ENCODE measurements around the gene SLC39A13.
A peak's percentile ranks its signal among the peaks of the same experiment; 100 is the strongest.

Gene SLC39A13

DNA sequence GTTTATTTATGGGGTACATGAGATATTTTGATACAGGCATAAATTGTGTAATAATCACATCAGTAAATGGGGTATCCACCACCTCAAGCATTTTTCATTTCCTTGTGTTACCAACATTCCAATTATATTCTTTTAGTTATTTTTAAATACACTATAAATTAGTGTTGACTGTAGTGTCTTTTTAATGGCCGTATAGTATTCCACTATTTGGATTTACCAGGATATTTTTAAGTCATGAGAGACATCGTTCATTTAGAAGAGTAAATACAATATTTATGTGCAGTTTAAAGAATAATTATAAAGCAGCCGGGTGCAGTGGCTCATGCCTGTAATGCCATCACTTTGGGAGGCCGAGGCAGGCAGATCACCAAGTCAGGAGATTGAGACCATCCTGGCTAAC lies 23.9 kb upstream of the SLC39A13 start:
- no peak for DNase-seq (ENCODE audit: low spot score)

DNA sequence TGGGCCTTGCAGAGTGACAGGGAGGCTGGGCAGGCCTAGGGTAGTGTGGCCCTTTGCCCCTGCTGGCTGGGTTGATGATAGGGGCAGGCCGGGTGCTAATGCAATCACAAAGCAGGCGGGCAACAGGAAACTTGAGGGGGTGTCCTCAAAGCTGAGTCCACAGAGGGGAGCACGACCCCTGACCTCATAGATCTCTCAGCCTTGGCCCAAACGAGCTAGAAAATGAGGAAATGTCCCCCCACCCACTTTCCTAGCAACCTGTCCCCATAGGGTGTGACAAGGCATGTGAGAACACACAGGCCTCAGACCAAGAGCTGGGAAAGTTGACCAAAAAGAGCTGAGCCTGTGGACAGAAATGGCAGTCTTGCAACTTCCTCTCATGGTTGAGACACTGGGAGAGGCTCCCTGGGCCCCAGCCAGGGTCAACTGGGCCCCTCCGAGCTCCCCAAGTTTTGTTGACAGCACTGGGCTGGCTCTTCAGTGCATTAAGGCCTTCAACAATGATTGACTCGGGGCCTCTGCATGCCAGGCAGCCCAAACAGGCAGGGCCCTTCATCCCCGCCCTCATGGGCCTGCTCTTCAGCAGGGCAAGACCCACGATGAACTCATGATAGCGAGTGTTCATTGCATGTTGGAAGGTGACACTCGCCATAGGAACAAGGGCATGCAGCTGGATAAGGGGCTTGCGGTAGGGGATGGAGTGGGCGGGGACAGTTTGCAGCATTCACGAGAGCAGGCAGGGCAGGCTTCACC lies 20.3 kb upstream of the SLC39A13 start:
- DNase-seq (ENCODE audit: low spot score), result peak; percentile 4

DNA sequence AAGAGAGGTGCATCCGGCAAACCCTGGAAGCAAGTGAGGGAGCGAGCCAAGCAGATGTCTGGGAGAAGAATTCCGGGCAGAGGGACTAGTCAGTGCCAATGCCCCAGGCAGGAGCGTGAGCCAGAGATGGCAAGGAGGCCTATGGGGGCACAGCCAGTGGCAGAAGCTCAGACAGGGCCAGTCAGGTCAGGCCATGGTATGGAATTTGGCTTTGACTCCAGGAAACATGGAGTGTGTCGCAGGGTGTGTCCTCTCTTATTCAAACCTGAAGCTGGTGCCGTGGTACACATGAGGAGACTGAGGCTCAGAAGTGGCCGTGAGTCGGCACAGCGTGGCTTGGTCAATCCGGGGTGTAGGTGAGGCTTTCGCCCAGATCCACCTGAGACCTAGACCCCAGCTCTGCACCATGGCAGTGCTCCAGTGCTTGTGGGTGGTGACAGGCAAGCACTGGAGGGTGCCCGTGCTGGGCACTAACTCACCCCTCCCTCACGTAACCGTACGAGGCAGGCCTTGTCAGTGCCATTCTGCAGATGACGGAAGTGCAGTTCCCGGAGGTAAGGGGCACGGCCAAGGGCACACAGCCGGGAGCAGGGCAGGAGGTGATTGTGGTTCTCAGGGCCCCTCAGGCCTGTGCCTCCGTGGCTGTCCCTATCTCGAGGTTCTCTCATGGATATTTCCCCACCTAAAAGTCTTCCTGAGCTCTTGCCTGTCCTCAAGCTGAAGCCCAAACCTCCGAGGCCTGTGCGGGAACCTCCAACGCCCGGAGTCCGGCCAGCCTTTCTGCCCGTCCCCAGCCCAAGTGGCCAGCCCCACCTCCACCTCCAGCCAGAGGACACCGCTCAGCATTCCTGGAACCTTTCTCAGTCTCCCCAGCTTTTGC lies 19.5 kb upstream of the SLC39A13 start:
- DNase-seq (ENCODE audit: low spot score), result peak; percentile 5

DNA sequence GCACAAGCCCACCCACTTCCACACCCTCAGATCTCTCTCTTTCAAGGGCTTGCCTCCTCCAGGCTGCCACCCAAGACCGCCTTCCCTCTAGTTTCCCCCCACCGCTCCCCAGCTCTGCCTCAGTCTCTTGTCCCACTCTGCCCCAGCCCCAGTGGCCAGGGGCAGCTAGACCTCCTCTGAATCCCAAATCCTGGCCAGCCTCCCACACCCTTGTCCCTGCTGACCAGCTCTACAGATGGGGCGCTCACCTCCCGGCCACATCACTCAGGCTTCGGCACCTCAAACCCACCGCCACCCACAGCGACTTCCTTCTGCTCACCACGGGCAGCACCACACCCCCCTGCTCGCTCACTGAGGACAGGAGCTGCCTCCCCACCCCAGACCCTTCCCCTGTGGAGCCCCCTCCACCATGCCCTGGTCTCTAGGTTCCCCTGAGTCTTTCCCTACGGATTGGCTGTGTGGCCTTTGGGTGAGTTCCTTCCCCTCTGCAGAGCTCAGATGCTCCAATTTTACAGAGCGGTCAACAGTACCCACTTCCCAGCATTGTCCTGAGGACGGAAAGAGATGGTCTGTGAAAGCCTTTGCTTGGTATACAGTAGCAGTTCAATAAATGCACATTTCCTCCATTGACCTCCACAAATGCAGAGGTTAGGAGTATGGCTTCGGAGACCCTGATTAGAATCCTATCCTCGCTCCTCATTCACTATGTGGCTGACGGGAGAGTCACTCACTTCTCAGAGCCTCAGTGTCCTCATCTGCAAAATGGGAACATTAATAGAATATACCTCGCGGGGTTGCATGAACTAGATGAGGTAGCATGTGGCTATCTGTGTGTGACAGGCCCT lies 18.6 kb upstream of the SLC39A13 start:
- peak; percentile 6 for DNase-seq (ENCODE audit: low spot score)

DNA sequence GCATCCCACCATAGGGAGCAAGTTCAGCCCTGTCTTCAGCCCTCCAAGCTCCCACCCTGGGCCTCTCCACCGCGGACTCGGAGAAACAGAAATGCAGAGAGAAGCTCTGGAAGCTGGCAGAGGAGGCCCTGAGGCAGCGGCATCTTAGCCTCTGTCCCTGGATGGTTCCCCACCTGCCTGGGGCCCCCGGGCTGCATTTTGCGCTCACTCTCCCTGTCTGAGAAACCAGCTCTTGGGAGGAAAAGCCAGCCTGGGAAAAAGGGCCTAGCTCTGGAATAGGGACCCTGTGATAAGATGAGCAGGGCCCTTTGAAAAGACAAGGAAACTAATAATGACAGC lies 18.0 kb upstream of the SLC39A13 start:
- DNase-seq (ENCODE audit: low spot score), result peak; percentile 2

DNA sequence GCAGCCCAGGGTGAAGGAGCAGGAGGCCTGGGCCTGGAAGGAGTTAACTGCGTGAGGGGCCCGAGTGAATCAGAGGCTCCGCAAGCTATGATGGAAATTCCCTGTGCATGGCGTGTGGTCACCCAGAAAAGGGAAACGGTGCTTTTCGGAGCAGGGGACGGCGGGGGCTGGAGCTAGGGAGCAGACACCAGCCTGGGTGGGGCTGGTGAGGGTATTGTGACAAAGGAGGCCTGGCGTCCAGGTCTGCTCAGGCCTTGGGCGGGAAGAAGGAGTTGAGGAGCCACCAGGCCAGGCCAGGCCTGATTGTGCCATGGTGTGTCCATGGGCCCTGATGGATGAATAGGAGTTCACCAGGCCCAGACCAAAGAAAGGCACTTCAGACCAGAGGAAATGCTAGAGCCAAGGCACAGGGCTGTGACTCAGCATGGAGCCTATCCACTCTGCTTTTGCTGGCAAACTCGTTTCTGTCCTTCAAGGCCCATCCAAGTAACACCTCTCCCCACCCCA lies 17.3 kb upstream of the SLC39A13 start:
- DNase-seq (ENCODE audit: low spot score), result no peak

DNA sequence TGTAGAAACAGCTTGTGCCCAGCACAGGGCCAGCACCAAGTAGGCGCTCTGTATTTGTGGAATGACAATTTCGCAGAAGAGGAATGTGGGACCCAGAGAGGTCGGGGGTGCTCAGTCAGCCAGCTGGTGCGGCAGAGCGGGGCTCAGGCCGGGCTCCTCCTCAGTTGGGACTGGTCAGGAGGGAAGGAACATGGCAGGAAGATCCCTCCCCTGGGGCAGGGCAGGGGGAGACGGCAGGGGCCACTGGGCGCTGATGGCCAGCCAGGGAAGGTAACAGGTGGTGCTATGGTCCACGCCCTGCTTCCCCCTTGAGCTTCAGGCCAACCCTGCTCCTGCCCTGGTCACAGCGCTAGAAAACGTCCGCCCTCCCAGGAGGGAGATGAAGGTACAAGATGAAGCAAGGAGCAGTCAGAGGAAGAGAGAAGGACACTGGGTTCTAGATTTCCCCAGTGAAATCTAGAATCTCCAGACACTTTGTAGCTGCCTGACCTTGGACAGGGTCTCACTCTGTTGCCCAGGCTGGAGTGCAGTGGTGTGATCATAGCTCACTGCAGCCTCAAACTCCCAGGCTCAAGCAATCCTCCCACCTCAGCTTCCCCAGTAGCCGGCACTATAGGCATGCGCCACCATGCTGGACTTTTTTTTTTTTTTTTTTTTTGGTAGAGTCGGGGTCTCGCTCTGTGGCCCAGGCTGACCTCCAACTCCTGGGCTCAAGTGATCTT lies 16.5 kb upstream of the SLC39A13 start:
- no peak for DNase-seq (ENCODE audit: low spot score)

DNA sequence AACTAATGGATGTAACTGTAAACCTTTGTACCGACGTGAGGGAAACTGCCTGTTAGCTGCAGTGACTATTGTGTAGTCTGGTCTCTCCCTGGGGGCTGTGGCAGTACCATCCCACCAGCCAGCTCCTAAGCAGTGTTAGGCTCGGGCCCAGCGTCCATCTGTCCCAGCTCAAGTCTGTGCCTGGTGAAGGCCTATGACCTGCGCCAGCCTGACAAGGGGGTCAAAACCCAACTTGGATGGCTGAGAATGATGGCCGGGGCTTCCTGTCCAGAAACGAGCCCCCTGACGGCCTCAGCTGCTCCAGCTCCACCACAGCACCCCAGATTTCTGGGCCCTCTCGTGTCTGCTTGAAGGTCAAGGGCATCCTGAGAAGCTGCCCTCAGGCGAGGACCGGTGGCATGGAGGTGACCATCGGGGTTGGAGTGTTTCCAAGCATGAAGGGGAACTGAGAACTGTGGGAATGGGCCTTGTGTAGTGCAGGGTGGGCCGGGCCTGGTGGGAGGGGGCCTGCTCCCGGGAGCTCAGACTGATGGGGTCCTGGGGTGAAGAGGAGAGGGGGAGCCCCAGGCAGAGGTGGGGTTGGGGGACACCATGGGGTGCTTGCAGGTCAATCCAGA lies 15.7 kb upstream of the SLC39A13 start:
- DNase-seq (ENCODE audit: low spot score), result peak; percentile 4

DNA sequence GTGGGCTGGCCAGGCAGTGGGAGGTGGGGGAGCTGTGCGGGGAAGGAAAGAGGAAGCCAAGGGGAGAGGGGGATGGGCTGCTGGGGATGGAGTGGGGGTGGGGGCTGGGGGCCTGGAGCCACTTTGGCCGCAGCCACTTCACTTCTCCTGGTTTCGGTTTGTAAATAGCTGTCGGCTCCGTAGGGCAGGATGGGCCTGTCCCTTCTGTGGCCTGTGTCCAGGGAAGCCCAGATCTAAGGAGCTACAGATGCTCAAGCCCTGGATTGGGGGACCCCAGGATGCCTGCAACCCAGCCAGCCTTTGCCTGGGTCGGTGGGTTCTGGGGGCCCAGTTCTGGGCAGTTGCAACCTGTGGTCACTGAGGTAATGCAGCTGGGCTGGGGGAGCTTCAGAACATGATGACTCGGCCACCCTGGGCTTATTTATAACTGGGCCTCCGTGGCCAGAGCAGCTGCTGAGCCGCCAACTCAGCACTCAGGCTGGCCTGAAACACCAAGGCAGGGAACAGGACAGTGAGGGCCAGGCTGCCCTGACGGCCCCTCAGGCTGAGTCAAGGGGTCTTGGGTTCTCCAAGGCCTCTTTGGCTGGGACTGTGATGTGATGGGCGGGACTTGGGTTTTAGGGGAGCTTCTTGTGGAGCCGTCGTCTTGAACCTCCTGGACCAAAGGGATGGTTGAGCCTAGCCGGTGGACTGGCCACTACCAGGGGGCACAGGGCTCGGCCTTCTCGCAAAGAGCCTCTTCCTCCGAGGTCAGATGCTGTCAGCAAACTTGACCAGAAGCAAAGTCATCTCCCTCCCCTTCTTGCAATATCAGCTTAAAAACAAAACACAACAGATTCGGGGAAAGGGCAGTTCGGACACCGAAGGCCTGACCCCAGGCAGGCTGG lies 15.0 kb upstream of the SLC39A13 start:
- DNase-seq (ENCODE audit: low spot score), result peak; percentile 35

DNA sequence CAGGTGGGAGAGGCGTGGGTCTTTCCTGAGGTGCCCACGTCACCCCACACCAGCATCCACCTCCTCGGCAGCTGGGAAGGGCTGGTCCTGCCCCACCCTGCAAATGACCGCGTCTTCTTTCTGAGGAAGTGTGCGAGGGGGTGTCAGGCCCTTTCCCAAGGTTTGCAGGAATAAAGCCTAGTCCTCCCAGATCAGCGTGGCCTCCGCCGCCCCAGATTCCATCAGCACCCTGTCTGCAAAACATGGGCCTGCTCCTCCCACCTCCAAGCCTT lies 14.4 kb upstream of the SLC39A13 start:
- DNase-seq (ENCODE audit: low spot score), result peak; percentile 11

DNA sequence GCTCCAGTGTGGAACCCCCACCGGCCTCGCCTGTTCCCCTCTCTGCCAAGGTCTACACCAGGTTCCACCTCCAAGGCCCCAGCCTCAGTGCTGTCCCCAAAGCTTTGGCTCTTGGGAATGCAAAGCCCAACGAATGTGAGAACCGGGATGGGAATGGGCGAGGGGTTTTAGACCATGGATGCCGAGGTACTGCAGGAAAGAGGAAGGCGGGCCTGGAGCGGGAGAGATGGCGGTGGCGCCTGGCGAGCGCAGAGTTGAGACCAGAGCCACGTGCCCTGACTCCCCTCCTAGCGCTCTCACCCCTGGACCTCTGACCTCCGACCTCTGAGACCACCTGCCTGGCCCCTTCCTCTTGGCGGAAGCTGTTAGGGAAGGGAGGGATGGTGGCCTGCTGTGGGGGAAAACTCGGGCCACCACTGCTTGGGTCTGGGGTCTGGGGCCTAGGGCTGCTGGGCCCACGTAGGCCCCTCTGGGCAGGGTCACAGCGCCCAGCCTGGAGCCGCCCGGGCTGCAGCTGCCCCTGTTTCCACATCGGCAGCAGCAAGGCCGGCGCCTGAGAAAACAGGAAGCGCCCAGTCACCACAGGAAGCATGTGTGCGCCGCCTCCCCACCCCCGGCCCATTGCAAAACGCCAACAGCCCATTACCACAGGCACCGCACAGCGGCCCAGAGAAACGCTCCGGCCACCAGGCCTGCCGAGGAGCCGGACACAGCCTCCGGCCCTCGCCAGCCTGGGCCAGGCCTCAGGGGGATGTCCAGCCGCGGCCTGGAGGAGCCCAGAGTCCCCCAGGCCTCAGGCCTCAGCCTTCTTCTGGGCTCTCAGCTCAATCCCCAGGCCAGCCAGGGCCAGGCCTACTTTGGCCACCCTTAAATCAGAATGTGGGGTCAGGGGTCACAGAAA lies 13.8 kb upstream of the SLC39A13 start:
- peak; percentile 23 for DNase-seq (ENCODE audit: low spot score)

DNA sequence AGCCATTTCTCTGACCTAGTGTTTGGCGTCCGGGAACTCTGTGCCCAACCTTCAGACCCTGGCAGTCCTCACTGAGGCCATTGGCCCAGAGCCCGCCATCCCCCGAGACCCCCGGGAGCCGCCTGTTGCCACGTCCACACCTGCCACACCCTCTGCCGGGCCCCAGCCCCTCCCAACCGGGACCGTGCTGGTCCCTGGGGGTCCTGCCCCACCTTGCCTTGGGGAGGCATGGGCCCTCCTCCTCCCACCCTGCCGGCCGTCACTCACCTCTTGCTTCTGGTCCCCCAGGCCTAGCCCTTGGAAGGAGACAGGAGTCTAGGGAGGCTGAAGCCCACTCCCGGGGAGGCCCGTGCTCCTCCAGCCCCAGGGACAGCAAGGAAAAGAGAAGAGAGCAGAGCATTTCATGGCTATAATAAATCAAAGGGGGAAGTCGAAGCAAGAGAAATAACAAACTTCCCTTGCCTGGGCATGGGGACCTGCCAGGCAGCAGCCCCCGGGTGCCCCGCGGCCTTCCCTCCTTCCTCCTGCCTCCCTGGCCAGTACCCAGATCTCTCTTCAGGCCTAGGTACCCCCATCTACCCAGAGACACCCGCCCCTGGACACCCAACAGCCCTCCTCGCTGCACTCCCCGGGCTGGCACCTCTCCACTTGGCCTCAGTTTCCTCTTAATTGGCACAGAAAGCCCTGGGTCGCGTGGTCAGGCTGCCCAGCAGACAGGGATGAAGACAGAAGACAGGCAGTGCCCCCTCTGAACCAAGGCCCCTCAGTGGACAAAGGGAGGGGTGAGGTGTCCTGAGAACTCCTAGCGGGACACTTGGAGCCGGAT lies 13.0 kb upstream of the SLC39A13 start:
- DNase-seq (ENCODE audit: low spot score), result peak; percentile 6

DNA sequence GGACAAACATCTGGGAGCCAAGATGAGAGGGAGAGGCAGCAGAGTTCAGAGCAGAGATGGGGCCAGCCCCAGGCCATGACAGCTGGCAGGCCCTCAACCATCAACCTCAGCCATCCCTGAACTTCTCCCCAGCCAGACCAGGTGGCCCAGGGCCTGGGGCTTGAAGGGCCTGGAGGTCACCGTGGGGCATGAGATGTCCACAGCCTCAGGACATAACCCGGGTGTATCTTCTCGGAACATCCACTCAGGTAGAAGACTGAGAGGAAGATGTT lies 12.4 kb upstream of the SLC39A13 start:
- peak; percentile 3 for DNase-seq (ENCODE audit: low spot score)

DNA sequence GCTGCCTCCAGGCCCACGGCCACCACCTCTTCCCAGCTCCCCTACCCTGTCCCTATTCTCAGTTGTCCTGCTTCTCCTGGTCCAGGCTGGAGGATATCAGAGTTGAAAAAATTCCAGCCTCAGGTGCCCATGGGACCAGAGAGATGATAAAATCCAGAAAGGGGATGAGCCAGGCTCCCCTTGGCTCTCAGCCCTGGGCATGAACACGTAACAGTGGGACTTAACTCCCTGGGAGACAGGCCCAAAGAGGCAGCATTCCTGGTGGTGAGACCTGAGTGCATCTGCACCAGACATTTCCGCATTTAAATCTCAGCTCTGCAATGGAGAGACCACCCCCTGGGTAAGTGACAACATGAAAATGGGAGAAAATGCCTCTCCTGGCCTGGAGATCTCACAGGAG lies 10.4 kb upstream of the SLC39A13 start:
- no peak for DNase-seq (ENCODE audit: low spot score)

DNA sequence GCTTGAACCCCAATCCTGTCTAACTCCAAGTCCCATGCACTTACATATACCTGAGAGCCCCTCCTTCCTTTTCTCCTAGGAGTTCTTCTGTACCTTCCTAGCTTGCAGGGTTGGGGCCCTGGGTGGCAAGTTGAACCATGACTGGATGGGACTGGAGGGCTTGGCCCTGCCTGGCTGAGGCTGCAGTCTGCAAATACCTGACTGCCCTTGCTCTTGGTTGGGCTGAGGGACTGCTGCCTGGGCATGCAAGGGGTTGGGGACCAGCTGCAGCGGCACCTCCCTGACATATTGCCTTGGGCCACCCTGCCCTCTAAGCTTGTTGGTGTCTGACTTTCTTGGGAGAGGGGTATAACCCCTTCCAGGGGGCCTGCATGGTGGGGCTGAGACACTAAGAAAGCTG lies 9.8 kb upstream of the SLC39A13 start:
- no peak for DNase-seq (ENCODE audit: low spot score)

DNA sequence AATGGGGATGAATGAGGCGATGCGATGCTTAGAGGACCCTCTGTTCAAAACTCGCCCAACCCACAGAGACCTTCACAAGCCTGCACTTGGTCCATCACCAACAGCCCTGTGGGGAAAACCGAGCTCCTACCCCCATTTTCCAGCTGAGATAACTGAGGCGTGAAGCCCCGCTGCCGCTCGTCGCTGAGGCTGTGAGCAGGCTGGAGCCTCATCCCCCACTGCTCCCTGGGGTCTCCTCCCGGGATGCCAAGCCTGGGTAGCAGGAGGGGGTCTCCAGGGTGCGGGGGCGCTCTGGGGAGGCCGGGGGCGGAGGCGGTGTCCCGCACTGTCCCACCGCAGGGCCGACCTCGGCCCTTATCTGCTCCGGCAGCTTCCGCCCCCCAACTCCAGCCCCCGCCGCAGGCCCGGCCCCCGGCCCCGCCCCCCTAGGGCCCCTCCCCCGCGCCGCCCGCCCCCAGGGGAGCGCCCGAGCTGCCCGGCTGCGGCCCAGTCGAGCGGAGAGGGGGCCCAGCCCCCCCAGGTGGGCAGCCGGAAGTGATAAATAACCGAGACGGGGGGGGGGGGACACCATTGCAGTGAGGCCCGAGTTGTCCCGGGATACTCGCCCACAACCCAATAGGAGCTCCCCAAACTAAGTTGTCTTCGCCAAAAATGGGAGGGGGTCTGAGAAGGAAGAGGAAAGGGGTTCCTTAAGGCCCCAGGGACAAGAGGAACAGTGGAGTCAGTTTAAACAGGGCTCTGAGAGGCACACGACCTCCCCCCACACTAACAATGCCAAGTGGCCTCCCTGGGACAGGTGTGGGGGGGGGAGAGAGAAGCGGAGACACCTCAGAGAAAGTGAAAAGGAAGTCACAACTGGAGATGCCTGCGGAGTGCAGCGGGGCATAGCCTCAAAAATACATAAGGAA lies 8.3 kb upstream of the SLC39A13 start:
- peak; percentile 88 for DNase-seq (ENCODE audit: low spot score)

DNA sequence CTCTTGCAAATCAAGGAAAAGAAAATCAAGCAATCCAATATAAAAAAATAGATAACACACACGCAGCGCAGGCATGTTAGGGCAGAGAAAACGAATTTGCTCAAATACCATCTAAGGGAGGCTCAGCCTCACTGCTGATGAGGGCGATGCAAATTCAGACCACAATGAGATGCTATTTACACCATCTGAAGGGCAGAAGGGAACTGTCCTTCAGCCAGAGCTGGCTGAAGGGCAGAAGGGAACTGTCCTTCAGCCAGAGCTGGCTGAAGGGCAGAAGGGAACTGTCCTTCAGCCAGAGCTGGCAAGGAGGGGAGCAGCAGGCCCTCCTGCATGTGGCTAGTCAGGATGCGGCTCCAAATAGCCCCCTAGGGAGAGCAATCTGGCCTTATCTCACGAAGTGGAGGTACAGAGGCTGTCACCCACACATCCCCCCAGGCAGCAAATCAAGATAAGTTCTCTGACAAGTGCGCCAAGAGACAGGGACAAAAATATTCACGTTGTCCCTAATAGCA lies 7.6 kb upstream of the SLC39A13 start:
- DNase-seq (ENCODE audit: low spot score), result no peak

Data from iPS-NIHi11 (cell line).